HepG2 (cell line): Measurements from ENCODE around the gene DTX4. TPM values are rescaled to one million over a fixed set of nuclear protein-coding genes. Genes with fewer than 3 reads are reported as not detected.

ENCODE experiments used
- AHDC1 ChIP-seq: sonication (generic); formaldehyde crosslinking; IDR thresholded peaks from 2 replicates; pipeline ENCODE4 v1.5.1; 2020; ENCODE audit warnings: mild to moderate bottlenecking, missing genetic modification reagents, borderline replicate concordance
- ASH2L ChIP-seq: fragments of 300-600, 200-600 bp; sonication (generic); IDR thresholded peaks from 2 replicates; pipeline ENCODE4 v1.7.0; 2017; ENCODE audit warnings: low read depth, mild to moderate bottlenecking, moderate library complexity, mixed read lengths, low read length; ENCODE audit not compliant: insufficient read length
- ATF2 ChIP-seq: sonication (generic); formaldehyde crosslinking; IDR thresholded peaks from 2 replicates; pipeline ENCODE4 v1.4.0; 2020; ENCODE audit warnings: missing genetic modification reagents
- BHLHE40 ChIP-seq: IDR thresholded peaks from 2 replicates; pipeline ENCODE4 v1.6.1; 2011; ENCODE audit warnings: low read length, improper control_type of control experiment
- CBX1 ChIP-seq: IDR thresholded peaks from one replicate; pipeline ENCODE4 v1.6.1; 2016; ENCODE audit warnings: antibody characterized with exemption, low read depth
- CC2D1A ChIP-seq: sonication (generic); formaldehyde crosslinking; IDR thresholded peaks from 2 replicates; pipeline ENCODE4 v1.8.1; 2023; ENCODE audit warnings: mild to moderate bottlenecking, missing genetic modification reagents
- ELF3 ChIP-seq: IDR thresholded peaks from 2 replicates; pipeline ENCODE4 v1.6.1; 2016; ENCODE audit warnings: missing genetic modification reagents, missing compliant biosample characterization
- KLF11 ChIP-seq: IDR thresholded peaks from 2 replicates; pipeline ENCODE4 v1.6.1; 2016; ENCODE audit warnings: missing compliant biosample characterization
- MEF2D ChIP-seq: sonication (generic); formaldehyde crosslinking; IDR thresholded peaks from 2 replicates; pipeline ENCODE4 v1.5.1; 2020; ENCODE audit warnings: mild to moderate bottlenecking, missing genetic modification reagents
- MIER3 ChIP-seq: IDR thresholded peaks from 2 replicates; pipeline ENCODE4 v1.6.1; 2016; ENCODE audit warnings: missing compliant biosample characterization, borderline replicate concordance
- MTF2 ChIP-seq: sonication (generic); formaldehyde crosslinking; IDR thresholded peaks from 2 replicates; pipeline ENCODE4 v1.5.0; 2020; ENCODE audit warnings: missing genetic modification reagents, borderline replicate concordance
- NPAS2 ChIP-seq: sonication (generic); formaldehyde crosslinking; IDR thresholded peaks from 2 replicates; pipeline ENCODE4 v1.8.0; 2022; ENCODE audit warnings: mild to moderate bottlenecking, missing genetic modification reagents, borderline replicate concordance
- PBX3 ChIP-seq: sonication (generic); formaldehyde crosslinking; IDR thresholded peaks from 2 replicates; pipeline ENCODE4 v1.8.1; 2023; ENCODE audit warnings: missing genetic modification reagents, inconsistent platforms, borderline replicate concordance
- THYN1 ChIP-seq: sonication (generic); formaldehyde crosslinking; IDR thresholded peaks from 2 replicates; pipeline ENCODE4 v1.8.1; 2023; ENCODE audit warnings: low read depth, mild to moderate bottlenecking, moderate library complexity, missing genetic modification reagents, borderline replicate concordance
- ZFP1 ChIP-seq: IDR thresholded peaks from 2 replicates; pipeline ENCODE4 v1.6.1; 2016
- ZFY ChIP-seq: sonication (generic); formaldehyde crosslinking; IDR thresholded peaks from 2 replicates; pipeline ENCODE4 v1.4.0; 2020; ENCODE audit warnings: missing genetic modification reagents
- ZMYM2 ChIP-seq: sonication (generic); formaldehyde crosslinking; IDR thresholded peaks from 2 replicates; pipeline ENCODE4 v1.8.0; 2022; ENCODE audit warnings: mild to moderate bottlenecking, missing genetic modification reagents
- ZNF230 ChIP-seq: sonication (generic); formaldehyde crosslinking; IDR thresholded peaks from 2 replicates; pipeline ENCODE4 v1.4.0; 2020; ENCODE audit warnings: mild to moderate bottlenecking, missing genetic modification reagents
- ZNF253 ChIP-seq: sonication (generic); formaldehyde crosslinking; IDR thresholded peaks from 2 replicates; pipeline ENCODE4 v1.8.0; 2022; ENCODE audit warnings: mild to moderate bottlenecking, missing genetic modification reagents, borderline replicate concordance
- ZNF552 ChIP-seq: sonication (generic); formaldehyde crosslinking; IDR thresholded peaks from 2 replicates; pipeline ENCODE4 v1.9.0; 2022; ENCODE audit warnings: missing genetic modification reagents, mild to moderate bottlenecking, borderline replicate concordance
- ZNF616 ChIP-seq: sonication (generic); formaldehyde crosslinking; IDR thresholded peaks from 2 replicates; pipeline ENCODE4 v1.5.0; 2020; ENCODE audit warnings: low read depth, mild to moderate bottlenecking, missing genetic modification reagents
- ZNF879 ChIP-seq: sonication (generic); formaldehyde crosslinking; IDR thresholded peaks from 2 replicates; pipeline ENCODE4 v1.8.1; 2023; ENCODE audit warnings: missing genetic modification reagents
- polyA plus RNA-seq, 8 experiments: library from polyadenylated mRNA; depleted of rRNA in 3 of 8; stranded (reverse) in 7 of 8; unstranded in 1 of 8; fragments of >200 nt; fragmentation: Illumina TruSeq in 4 of 8; extraction: Trizol in 4 of 8; gene quantifications; 2 replicates each; pipeline versions ENCODE4 v1.2.1 to v1.2.3, GENCODE V29; 2011 to 2016; ENCODE audit warnings: low read depth in 4 of 8, missing spikeins in 1 of 8, mixed read lengths in 1 of 8; ENCODE audit not compliant: insufficient read depth in 1 of 8
- total RNA-seq, 5 experiments: library from RNA; depleted of rRNA; stranded (reverse); fragments of >200 nt; fragmentation: Illumina TruSeq; extraction: Trizol; gene quantifications; 2 replicates each; pipeline ENCODE4 v1.2.3, GENCODE V29; 2016; ENCODE audit warnings: low read depth in 1 of 5

Gene DTX4
- total and polyA plus RNA-seq, 2 of the 13 experiments (the other 11 are each of a cell fraction or from before 2014, with no cell fraction given): 0.67 to 5.6 TPM

GRCh38 chr11:59142530-59143507 lies 29.1 kb upstream of the DTX4 start, which contains the start of gene FAM111A (continued):
- peak; percentile 69 for TF ChIP-seq ZFY (CRISPR knock-in tag)
- no peak for TF ChIP-seq THYN1 (CRISPR knock-in tag)
- no peak for TF ChIP-seq ZNF253
- no peak for TF ChIP-seq KLF11 (CRISPR knock-in tag)
- TF ChIP-seq ZMYM2 (CRISPR knock-in tag): 0 out of 2 replicates have a peak, but pooled peaks have one; percentile 56
- TF ChIP-seq CC2D1A (CRISPR knock-in tag): no peak
- no peak for TF ChIP-seq MTF2 (CRISPR knock-in tag)
- no peak for TF ChIP-seq CBX1
- TF ChIP-seq MEF2D: no peak
- no peak for TF ChIP-seq ZNF616 (CRISPR knock-in tag)
- no peak for TF ChIP-seq ZFP1 (CRISPR knock-in tag)
- TF ChIP-seq PBX3: no peak
- no peak for TF ChIP-seq NPAS2 (CRISPR knock-in tag)
- peak; percentile 15; the same call in 1 of the 2 replicates for TF ChIP-seq MIER3
- TF ChIP-seq BHLHE40: no peak
- TF ChIP-seq AHDC1 (CRISPR knock-in tag): no peak
- no peak for TF ChIP-seq ZNF879 (CRISPR knock-in tag)
- TF ChIP-seq ZNF230: 0 out of 2 replicates have a peak, but pooled peaks have one; percentile 57
- TF ChIP-seq ZNF552 (CRISPR knock-in tag): no peak
- peak; percentile 99 for TF ChIP-seq ASH2L
- TF ChIP-seq ATF2 (CRISPR knock-in tag): peak; percentile 53; the same call in 1 of the 2 replicates
- peak; percentile 54; the same call in 1 of the 2 replicates for TF ChIP-seq ELF3
